B cell (primary cell): ENCODE results near the gene SCAI. TPM values are rescaled to one million over a fixed set of nuclear protein-coding genes. Genes with fewer than 3 reads are reported as not detected.

Experiments
- ATAC-seq: fragments of 200-7000 bp; cut with Tn5 transposase; one replicate; pipeline ENCODE4 v1.10.0; 2021; ENCODE audit warnings: low read depth, mild to moderate bottlenecking, moderate number of reproducible peaks, moderate library complexity
- CTCF ChIA-PET: fragments of 350-600 bp; sonication (Branson Sonifier 250); formaldehyde crosslinking; loops from one replicate; lab custom pipeline; 2021; ENCODE audit warnings: antibody characterized with exemption, inconsistent platforms; lab: Charles Lee
- POLR2A ChIA-PET: fragments of 350-600 bp; sonication (Branson Sonifier 250); formaldehyde crosslinking; loops from one replicate; lab custom pipeline; 2021; ENCODE audit warnings: antibody characterized with exemption; lab: Charles Lee
- DNase-seq: peaks from one replicate; pipeline ENCODE4 v3.0.0; 2013
- H2AFZ ChIP-seq: 2 replicates; pipeline ENCODE4 v1.6.1; 2012; ENCODE audit warnings: mild to moderate bottlenecking, low read depth, low read length; ENCODE audit not compliant: insufficient read depth, poor library complexity, severe bottlenecking
- H3K27ac ChIP-seq, 2 donors: 1 replicate in 1 of 2; 2 replicates in 1 of 2; pipeline ENCODE4 v1.5.1; 2012 to 2013; ENCODE audit warnings: low read length in 2 of 2, mild to moderate bottlenecking in 2 of 2, moderate library complexity in 1 of 2
- H3K27me3 ChIP-seq, 4 experiments: fragments of 200-600 bp in 1 of 4; sonication (generic) in 1 of 4; replicated peaks in 1 of 4; 1 replicate in 2 of 4; 2 replicates in 2 of 4; pipeline versions ENCODE4 v1.6.1 to v1.7.0; 2013 to 2016; ENCODE audit warnings: low read length in 3 of 4, mild to moderate bottlenecking in 2 of 4, mixed read lengths in 1 of 4, moderate library complexity in 1 of 4; ENCODE audit not compliant: insufficient read depth in 4 of 4, control insufficient read depth in 3 of 4; ENCODE audit errors: control extremely low read depth in 1 of 4
- H3K36me3 ChIP-seq, 2 experiments: replicated peaks in 1 of 2; 1 replicate in 1 of 2; 2 replicates in 1 of 2; pipeline versions ENCODE4 v1.6.1 to v1.7.1; 2013; ENCODE audit warnings: low read length in 1 of 2; ENCODE audit not compliant: insufficient read depth in 2 of 2, control insufficient read depth in 1 of 2; ENCODE audit errors: control extremely low read depth in 1 of 2, extremely low read depth in 1 of 2
- H3K4me1 ChIP-seq, 2 donors: fragments of 200-600 bp in 1 of 2; sonication (generic) in 1 of 2; 1 replicate in 1 of 2; 2 replicates in 1 of 2; pipeline versions ENCODE4 v1.5.1 to v1.6.1; 2013 to 2017; ENCODE audit warnings: low read length in 2 of 2; ENCODE audit not compliant: control insufficient read depth in 2 of 2, insufficient read depth in 2 of 2
- H3K4me2 ChIP-seq: replicated peaks from 2 replicates; pipeline ENCODE3; 2012; ENCODE audit warnings: mild to moderate bottlenecking, low read depth, low read length; ENCODE audit not compliant: poor library complexity, severe bottlenecking
- H3K4me3 ChIP-seq, 5 experiments: fragments of 200-600 bp in 1 of 5; sonication (generic) in 1 of 5; 1 replicate in 3 of 5; 2 replicates in 2 of 5; pipeline versions ENCODE4 v1.5.1 to v1.7.0; 2011 to 2016; ENCODE audit warnings: low read length in 4 of 5, mild to moderate bottlenecking in 4 of 5, low read depth in 2 of 5, control low read depth in 1 of 5, moderate library complexity in 1 of 5; ENCODE audit not compliant: insufficient read depth in 1 of 5; ENCODE audit errors: control extremely low read depth in 1 of 5, extremely low read depth in 1 of 5
- H3K79me2 ChIP-seq: fragments of 200-600 bp; sonication (generic); one replicate; pipeline ENCODE4 v1.6.0; 2016; ENCODE audit warnings: low read length; ENCODE audit not compliant: control insufficient read depth, insufficient read depth
- H3K9ac ChIP-seq: fragments of 200-600 bp; sonication (generic); 2 replicates; pipeline ENCODE4 v1.6.1; 2017; ENCODE audit warnings: mild to moderate bottlenecking, low read length, moderate library complexity
- H3K9me3 ChIP-seq, 3 donors: one replicate each; pipeline versions ENCODE4 v1.6.1 to v1.7.1; 2013; ENCODE audit warnings: low read length in 2 of 3; ENCODE audit not compliant: control insufficient read depth in 2 of 3, insufficient read depth in 1 of 3; ENCODE audit errors: control extremely low read depth in 1 of 3
- H4K20me1 ChIP-seq: 2 replicates; pipeline ENCODE4 v1.6.0; 2012; ENCODE audit warnings: mild to moderate bottlenecking, low read length; ENCODE audit not compliant: insufficient read depth, control insufficient read depth, poor library complexity, severe bottlenecking
- H3K27ac Mint-ChIP-seq: one replicate; pipeline ENCODE4 v1.8.0; 2021; ENCODE audit warnings: mixed read lengths
- H3K27me3 Mint-ChIP-seq: one replicate; pipeline ENCODE4 v1.8.0; 2021; ENCODE audit warnings: mixed read lengths
- H3K4me1 Mint-ChIP-seq: one replicate; pipeline ENCODE4 v1.8.0; 2021; ENCODE audit warnings: mixed read lengths
- H3K4me3 Mint-ChIP-seq: one replicate; pipeline ENCODE4 v1.8.0; 2021; ENCODE audit warnings: mixed read lengths
- H3K9me3 Mint-ChIP-seq: one replicate; pipeline ENCODE4 v1.8.0; 2022; ENCODE audit warnings: mixed read lengths; ENCODE audit not compliant: insufficient read depth
- CTCF ChIP-seq: fragments of 200-600 bp; IDR thresholded peaks from one replicate; pipeline ENCODE4 v1.8.0; 2022; ENCODE audit warnings: antibody characterized with exemption, mild to moderate bottlenecking
- EZH2 ChIP-seq: IDR thresholded peaks from 2 replicates; pipeline ENCODE4 v1.6.1; 2012; ENCODE audit warnings: borderline replicate concordance, low read depth, mild to moderate bottlenecking, moderate library complexity, low read length; ENCODE audit not compliant: insufficient read depth, poor library complexity, severe bottlenecking
- WGBS: methylation state at CpG from one replicate; pipeline ENCODE4 v1.1.5; 2013; ENCODE audit warnings: missing lambda C conversion rate; ENCODE audit not compliant: insufficient coverage; 5-methylcytosine and 5-hydroxymethylcytosine counted together
- intact Hi-C: fragments of 100-400 bp; cut with micrococcal nuclease; formaldehyde crosslinking; loops from one replicate; pipeline ENCODE4 v1.10.0; 2022
- polyA plus RNA-seq: library from polyadenylated mRNA; depleted of rRNA; stranded (reverse); fragments of >200 nt; gene quantifications from 2 replicates; pipeline ENCODE4 v1.2.3, GENCODE V29; 2012
- total RNA-seq, 2 donors: library from RNA; stranded (reverse); fragments of 120-200 nt in 1 of 2; gene quantifications; 1 replicate in 1 of 2; 2 replicates in 1 of 2; pipeline versions ENCODE4 v1.2.3 to v1.2.4, GENCODE V29; 2013 to 2022

Gene SCAI
- total and polyA plus RNA-seq, 2 donors (not counting 1 experiment from before 2014, with no cell fraction given) = 3.8 to 19.8 TPM

GRCh38 chr9:125189361-125190289, 46.3 kb upstream of the SCAI start, which contains the start of gene PPP6C:
PPP6C (minus strand) TSS chr9:125189803; CDS start chr9:125189718, 85 bp downstream.
- POLR2A ChIA-PET = no interaction called here
- H2AFZ ChIP-seq = peak within 1 kb of the TSS; percentile 100
- H3K4me1 Mint-ChIP-seq = peaks cover 39% of the 10 kb centered on the region

More at GRCh38 chr9:125189361-125190289, 46.3 kb upstream of the SCAI start, which contains the start of gene PPP6C:
- peaks cover 4% of the 10 kb centered on the region for H4K20me1 ChIP-seq
- no peaks in the 10 kb centered on the region for H3K27me3 Mint-ChIP-seq
- CTCF ChIA-PET = interaction anchor here (0.7 kb wide), 1 partner anchor 46 kb away, joined by 3 read pairs; the partner anchor contains the start of gene SCAI
- H3K4me1 ChIP-seq = peaks cover 19 to 27% of the 10 kb centered on the region in 2 donors
- peaks cover 83% of the 10 kb centered on the region for H3K79me2 ChIP-seq
- ATAC-seq = peak; percentile 98
- peak within 1 kb of the TSS; percentile 98 for H3K4me2 ChIP-seq
- H3K9ac ChIP-seq = peak within 1 kb of the TSS; percentile 99
- peak within 1 kb of the TSS; percentile 91 to 98 for H3K27ac ChIP-seq
- H3K9me3 ChIP-seq = peaks cover 0 to 2% (median 0%) of the 10 kb centered on the region in 3 donors
- H3K27me3 ChIP-seq = no peaks in the 10 kb centered on the region
- peaks cover 0 to 1% of the 10 kb centered on the region in 2 experiments for H3K36me3 ChIP-seq
- no peaks in the 10 kb centered on the region for H3K9me3 Mint-ChIP-seq
- intact Hi-C loops = loop anchor here (1.0 to 2.0 kb wide), 6 partner anchors 11 to 418 kb away; partner anchors contain the start of genes GAPVD1, GOLGA1, HSPA5 and NR6A1
- peak within 1 kb of the TSS; percentile 96 for H3K27ac Mint-ChIP-seq
- H3K4me3 Mint-ChIP-seq = peak within 1 kb of the TSS; percentile 97
- DNase-seq = peak; percentile 98
- TF ChIP-seq EZH2 = no peak
- peak; percentile 78 for TF ChIP-seq CTCF
- peak within 1 kb of the TSS; percentile 89 to 99 (median 99) for H3K4me3 ChIP-seq
- under 1% methylated on average over 75 of the region's 82 CpGs for WGBS
